HG03025 (cell line): ENCODE measurements around the gene FAM124A.
"Not testable (repeated sequence)": the region's sequence is repeated elsewhere in the genome, so short reads cannot be mapped to it uniquely, and the experiment has no call there.

ENCODE experiments used
- ATAC-seq: cut with Tn5 transposase; IDR thresholded peaks from one replicate; pipeline ENCODE4 v1.9.1; 2021; ENCODE audit warnings: mild to moderate bottlenecking, moderate library complexity; ENCODE audit not compliant: unreplicated experiment, low FRiP score

The FAM124A gene

GRCh38 chr13:51262501-51263211 is 40.5 kb downstream of the FAM124A start:
- no peak for ATAC-seq

- ATAC-seq = no peak
These were observed 44.4 kb downstream of the FAM124A start for GRCh38 chr13:51266642-51267041.

DNA sequence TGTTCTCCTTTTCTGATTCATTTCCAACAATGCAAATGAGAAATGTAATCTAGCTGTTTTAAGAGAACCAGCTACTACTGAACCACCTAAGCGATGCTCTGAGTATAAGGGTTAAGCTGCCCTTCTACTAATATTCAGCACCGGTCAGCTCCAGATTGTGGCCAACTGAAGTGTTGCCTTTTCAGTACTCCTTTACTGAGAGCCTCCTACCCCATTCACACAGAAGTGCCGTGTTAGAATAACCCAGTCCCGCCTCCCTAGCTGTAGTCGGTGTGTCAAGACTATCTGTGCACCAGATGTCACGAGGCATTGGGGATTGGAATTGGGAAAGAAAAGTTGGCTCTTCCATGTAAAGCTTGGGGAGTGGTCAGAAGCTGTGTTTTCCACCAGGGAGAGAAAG is 45.4 kb downstream of the FAM124A start:
- ATAC-seq = no peak

- no peak for ATAC-seq
These were observed 46.8 kb downstream of the FAM124A start for GRCh38 chr13:51269039-51269438.

DNA sequence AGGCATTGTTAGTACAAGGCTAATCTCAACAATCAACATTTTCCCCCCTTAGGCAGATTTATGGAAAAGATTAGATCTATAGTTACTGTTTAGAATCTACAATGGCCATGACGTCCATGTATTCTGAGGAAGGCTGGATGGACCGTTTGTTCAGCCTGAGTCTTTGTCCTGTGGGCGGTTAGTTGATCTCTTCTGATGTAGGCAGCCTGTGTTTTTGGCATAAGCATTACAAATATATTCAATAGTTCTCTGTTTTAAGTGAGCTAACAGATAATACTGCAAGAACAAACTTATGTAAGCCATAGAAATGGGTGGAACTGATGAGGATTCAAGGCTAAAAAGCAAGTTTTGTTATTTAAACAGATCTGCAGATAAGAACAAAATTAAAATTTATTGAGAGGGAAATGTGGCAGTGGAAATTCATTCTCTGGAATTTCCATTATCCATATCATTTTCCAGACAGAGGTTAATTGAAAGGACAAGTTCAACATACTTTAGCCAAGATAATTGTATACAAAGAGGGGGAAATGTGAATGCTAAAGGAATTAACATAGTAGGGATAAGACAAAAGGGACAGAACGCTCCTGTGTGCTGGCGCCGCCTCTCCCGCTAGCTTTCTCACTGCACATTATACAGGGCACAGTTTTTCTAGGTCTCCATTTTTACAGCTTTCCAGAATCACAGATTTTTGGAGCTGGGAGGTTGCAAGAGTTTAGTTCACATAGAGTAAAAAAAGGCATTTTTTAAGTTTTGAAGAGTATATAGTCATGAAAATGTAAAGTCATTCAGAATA is 48.6 kb downstream of the FAM124A start:
- ATAC-seq = no peak

GRCh38 chr13:51271528-51272085 is 49.4 kb downstream of the FAM124A start:
- no peak for ATAC-seq

DNA sequence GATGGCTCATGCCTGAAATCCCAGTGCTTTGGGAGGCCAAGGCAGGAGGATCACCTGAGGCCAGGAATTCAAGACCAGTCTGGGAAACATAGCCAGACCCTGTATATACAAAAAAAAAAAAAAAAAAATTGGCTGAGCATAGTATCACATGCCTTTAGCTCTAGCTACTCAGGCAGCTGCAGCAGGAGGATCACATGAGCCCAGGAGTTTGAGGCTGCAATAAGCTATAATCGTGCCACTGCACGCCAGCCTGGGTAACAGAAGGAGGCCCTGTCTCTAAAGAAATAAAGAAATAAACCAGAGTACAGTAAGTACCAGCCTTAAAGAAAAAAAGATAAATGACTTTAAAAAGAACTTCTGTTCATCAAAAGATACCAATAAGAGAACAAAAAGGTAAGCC is 52.9 kb downstream of the FAM124A start:
- no peak for ATAC-seq

DNA sequence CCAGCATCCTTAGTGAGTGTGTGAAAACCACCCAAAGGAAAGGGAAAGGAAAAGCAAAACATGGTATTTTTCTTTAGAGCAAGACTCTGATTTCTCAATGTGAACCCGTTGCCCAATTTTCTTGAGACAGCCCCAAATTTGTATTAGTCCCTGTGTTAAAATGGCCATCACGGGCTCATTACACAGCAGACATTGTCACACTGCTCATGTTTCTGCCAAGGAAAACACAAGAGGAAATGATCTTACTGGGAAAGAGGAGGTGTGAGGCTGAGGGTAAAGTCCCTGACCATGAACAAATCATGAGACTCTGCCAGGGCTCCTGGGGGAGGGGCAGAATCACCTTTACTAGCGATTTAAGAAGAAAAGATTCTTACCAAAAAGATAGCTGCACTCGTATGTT is 54.4 kb downstream of the FAM124A start:
- no peak for ATAC-seq

- no peak for ATAC-seq
These were observed 55.7 kb downstream of the FAM124A start for GRCh38 chr13:51277928-51278327.

DNA sequence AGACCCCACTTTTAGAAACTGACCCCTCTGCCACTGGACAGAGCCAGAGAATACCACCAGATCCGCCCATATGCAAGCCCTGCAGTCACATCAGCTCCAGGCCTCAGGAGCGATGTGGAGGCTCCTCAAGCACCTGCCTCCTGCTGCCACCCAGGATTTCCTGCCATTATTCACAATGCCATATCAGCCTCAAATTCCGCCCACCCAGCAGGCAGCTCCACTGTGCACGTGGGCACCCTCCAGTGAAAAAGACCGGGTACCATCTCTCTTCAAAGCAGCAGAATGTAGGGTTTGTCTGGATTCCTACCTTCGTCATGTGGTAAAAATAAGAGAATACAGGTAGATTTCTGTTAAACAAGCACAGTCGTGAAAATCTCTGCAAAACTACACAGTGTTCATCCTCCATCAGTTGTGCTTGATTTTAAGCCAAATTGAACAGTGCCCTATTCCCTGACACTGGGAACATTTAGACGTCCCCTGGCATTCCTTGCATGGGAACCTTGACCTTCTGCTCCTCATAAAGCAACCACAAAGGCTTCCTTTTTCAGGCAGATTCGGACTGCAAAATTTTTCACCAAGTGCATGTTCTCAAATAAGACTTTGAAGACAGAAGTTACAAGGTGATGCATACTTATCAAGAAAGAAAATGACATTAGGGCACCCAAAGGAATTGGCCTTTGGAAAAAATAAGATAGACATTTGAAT is 56.4 kb downstream of the FAM124A start:
- ATAC-seq = no peak

DNA sequence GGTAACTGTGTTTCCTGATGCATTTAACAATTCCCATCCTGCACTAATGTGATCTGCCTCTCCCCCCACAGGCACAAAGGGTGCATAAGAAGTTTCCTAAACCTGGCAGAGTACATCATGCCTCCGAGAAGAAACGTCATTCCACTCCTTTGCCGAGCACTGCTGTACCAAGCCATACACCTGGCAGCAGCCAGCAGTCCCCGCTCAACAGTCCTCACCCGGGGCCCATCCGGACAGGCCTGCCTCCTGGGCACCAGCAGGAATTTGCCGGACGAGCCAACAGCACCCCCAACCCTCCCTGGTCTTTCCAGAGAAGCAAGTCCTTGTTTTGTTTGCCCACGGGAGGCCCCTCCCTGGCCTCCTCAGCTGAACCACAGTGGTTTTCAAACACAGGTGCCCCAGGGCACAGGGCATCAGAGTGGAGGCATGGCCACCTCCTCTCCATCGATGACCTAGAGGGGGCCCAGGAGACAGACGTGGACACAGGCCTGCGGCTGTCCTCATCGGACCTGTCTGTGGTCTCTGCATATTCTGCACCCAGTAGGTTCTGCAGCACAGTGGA is 58.3 kb downstream of the FAM124A start:
- no peak for ATAC-seq

DNA sequence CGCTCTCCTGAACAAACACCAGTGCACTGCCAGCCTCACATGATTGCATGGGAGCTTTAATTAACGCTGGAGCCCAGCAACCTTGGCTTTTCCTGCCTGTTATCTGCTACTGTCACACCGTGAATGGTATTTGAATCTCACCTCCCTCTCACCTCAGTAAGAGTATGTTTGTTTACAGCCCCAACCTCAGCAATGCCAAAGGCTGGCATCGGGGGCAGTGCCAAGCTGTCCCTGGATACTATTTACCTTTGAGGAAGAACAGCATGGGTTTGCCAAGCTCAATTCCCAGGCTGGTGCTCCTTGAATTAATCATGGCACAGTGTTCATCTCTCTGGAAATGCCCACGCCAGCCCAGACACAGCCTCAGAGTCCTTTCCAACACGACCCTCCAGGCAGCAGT is 60.1 kb downstream of the FAM124A start:
- no peak for ATAC-seq

- not testable (repeated sequence) for ATAC-seq
These were observed 60.7 kb downstream of the FAM124A start for GRCh38 chr13:51282923-51283322.

GRCh38 chr13:51283371-51283770 is 61.2 kb downstream of the FAM124A start:
- ATAC-seq = no peak

GRCh38 chr13:51284339-51284738 is 62.1 kb downstream of the FAM124A start:
- ATAC-seq = no peak

DNA sequence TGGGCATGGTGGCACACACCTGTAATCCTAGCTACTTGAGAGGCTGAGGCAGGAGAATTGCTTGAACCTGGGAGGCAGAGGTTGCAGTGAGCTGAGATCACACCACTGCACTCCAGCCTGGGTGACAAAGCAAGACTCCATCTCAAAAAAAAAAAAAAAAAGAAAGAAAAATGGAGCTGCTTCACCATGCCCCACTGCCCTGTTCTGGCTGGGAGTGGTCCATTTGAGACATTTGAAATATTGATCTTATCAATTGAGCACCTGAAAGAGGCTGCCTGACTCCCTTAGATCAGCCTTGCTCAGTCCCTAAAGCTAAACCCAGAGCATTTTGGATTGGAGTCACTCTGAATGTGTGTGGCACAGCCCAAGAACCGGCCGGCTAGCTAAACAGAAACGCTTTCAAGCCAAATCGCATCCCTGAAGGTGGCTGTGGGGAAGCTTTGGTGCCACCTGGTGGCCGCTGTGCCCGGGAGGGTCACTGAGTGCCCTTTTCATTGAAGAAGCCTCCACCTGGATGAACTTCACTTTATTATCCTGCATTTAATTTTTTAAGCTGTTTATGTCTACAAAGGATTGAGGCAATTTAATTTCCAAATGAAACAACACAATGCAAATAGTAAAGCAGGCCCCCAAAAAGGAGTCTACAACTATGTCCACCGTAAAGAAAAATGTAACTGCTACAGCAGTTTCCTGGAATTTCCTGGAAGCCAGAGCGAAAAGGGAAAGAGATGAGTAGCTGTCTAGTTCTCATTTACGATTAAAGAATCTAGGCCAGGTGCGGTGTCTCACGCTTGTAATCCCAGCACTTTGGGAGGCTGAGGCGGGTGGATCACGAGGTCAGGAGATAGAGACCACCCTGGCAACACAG is 64.2 kb downstream of the FAM124A start:
- no peak for ATAC-seq

DNA sequence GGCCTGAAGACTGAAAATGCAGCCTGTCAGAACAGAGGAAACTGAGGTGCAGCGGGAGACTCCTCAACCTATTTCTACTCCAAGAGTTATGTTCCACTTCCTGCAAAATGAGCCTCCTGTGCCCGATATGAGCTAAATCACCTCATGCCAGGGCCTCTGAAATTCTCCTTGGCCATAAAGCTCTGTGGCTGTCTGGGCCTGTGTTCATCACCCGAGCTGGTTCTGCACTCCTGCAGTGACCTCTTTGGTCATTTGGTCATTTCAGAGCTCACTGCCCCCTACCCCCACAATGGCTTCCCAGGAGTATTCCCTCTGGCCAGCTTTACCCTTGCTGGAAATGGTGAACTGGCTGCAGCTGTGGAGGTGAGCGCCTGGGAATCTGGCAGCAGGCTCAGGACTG is 65.6 kb downstream of the FAM124A start:
- no peak for ATAC-seq

- ATAC-seq = not testable (repeated sequence)
These were observed 66.1 kb downstream of the FAM124A start for GRCh38 chr13:51288254-51288653.

DNA sequence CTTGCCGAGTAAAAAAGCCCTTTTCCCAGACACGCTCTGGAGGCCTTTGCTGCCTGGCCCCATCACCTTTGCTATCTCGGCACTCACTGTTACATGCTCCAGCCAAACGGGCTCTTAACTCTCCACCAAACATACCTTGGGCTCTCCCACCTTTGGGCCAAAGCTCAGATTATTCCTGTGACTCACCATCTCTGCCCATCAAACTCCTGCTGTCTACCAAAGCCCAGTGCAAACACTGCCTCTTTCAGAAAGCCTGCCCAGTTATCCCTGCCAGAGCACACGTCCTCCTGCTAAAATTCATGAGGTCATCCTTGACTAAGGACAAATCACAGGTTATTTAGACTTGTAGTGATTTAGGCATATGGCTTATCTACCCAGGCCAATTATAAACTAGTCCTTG is 69.1 kb downstream of the FAM124A start:
- ATAC-seq = no peak
